Natural killer cell treated with Interleukin-12 subunit alpha and Interleukin-12 subunit beta and Interleukin-15 and Interleukin-18, amount 100 ng/mL, for 72 hours (primary cell): ENCODE measurements around the gene MSRB3. TPM values are rescaled to one million over a fixed set of nuclear protein-coding genes. Genes with fewer than 3 reads are reported as not detected.

ENCODE experiments used
- total RNA-seq, 2 donors: library from RNA; stranded (reverse); gene quantifications; one replicate each; pipeline ENCODE4 v1.2.3, GENCODE V29; 2022

The MSRB3 gene
- total RNA-seq, 2 donors from 2014 or later = 0.11 to 1.2 TPM

Other genes with a start within 250 kb of the MSRB3 start
- not detected for gene WIF1, start 157.4 kb upstream of the MSRB3 start, total RNA-seq
- gene LEMD3, start 109.1 kb upstream of the MSRB3 start, total RNA-seq = 10 to 100 TPM; 39.4 to 39.9 TPM